Psoas muscle (tissue), 8 donors: Measurements from ENCODE around the gene PHC2. TPM values are rescaled to one million over a fixed set of nuclear protein-coding genes. Genes with fewer than 3 reads are reported as not detected.

Experiments used
- ATAC-seq, 4 donors: fragments of 200-7000 bp; cut with Tn5 transposase; one replicate each; pipeline ENCODE4 v1.9.1; 2020; ENCODE audit warnings: moderate library complexity in 3 of 4, mild to moderate bottlenecking in 2 of 4
- DNase-seq, 2 donors: peaks; one replicate each; pipeline ENCODE4 v3.0.0-alpha.2; 2020
- H3K27ac ChIP-seq: fragments of 200-600 bp; one replicate; pipeline ENCODE4 v1.8.0; 2022
- H3K27me3 ChIP-seq, 3 donors: fragments of 200-600 bp in 1 of 3; one replicate each; pipeline versions ENCODE4 v1.6.1 to v1.8.0; 2013 to 2022; ENCODE audit warnings: low read length in 2 of 3, mild to moderate bottlenecking in 2 of 3, moderate library complexity in 1 of 3; ENCODE audit not compliant: insufficient read depth in 3 of 3
- H3K36me3 ChIP-seq, 2 donors: fragments of 200-600 bp in 1 of 2; one replicate each; pipeline versions ENCODE4 v1.6.1 to v1.8.0; 2013 to 2022; ENCODE audit warnings: low read depth in 1 of 2, mild to moderate bottlenecking in 1 of 2, moderate library complexity in 1 of 2; ENCODE audit not compliant: insufficient read depth in 1 of 2
- H3K4me1 ChIP-seq: fragments of 200-600 bp; one replicate; pipeline ENCODE4 v1.8.0; 2022
- H3K4me3 ChIP-seq: fragments of 200-600 bp; one replicate; pipeline ENCODE4 v1.8.0; 2022; ENCODE audit warnings: mild to moderate bottlenecking
- H3K9me3 ChIP-seq: fragments of 200-600 bp; one replicate; pipeline ENCODE4 v1.8.0; 2022
- WGBS, 3 donors: extraction: QIAGEN DNeasy Blood & Tissue Kit; methylation state at CpG; one replicate each; pipeline versions ENCODE4 v1.1.6 to v1.1.7; 2013; 5-methylcytosine and 5-hydroxymethylcytosine counted together
- intact Hi-C, 2 donors: fragments of 100-400 bp; cut with DNase I; formaldehyde crosslinking; loops; one replicate each; pipeline versions ENCODE4 v1.11.0 to v1.14.2; 2022
- polyA plus RNA-seq, 3 donors: library from polyadenylated mRNA; stranded (reverse); fragments of 200-250 nt; gene quantifications; one replicate each; pipeline ENCODE4 v1.2.3, GENCODE V29; 2013
- total RNA-seq, 4 donors: library from RNA; stranded (reverse); fragmentation: NEBNext Ultra II Directional in 2 of 4; extraction: Animal tissue kit (Norgen Biotek cat#: 25700) in 2 of 4; gene quantifications; one replicate each; pipeline versions ENCODE4 v1.2.1 to v1.2.4, GENCODE V29; 2021 to 2023
- TF ChIP-seq, protein P1 (sequence below): fragments of 200-600 bp; IDR thresholded peaks from one replicate; pipeline ENCODE4 v1.8.0; 2022; ENCODE audit warnings: antibody characterized with exemption
- donor health status: healthy with polysubstance abuse.
- donor health status: DM: no; HTN: no; CAD: no; lungs with moderate emphysema.
- donor health status: Bipolar disorder and iron deficiency.
- donor health status: healthy.
- donor health status: DM: yes; HTN: yes; CAD: no.
- donor health status: DM: no; HTN: no; CAD: no.
- donor health status: DM: no; HTN: no; CAD: no.
- donor health status: DM: yes; HTN: yes; CAD: no.

Gene PHC2
- total and polyA plus RNA-seq, 7 donors = 74.1 to 427 (median 338) TPM

DNA sequence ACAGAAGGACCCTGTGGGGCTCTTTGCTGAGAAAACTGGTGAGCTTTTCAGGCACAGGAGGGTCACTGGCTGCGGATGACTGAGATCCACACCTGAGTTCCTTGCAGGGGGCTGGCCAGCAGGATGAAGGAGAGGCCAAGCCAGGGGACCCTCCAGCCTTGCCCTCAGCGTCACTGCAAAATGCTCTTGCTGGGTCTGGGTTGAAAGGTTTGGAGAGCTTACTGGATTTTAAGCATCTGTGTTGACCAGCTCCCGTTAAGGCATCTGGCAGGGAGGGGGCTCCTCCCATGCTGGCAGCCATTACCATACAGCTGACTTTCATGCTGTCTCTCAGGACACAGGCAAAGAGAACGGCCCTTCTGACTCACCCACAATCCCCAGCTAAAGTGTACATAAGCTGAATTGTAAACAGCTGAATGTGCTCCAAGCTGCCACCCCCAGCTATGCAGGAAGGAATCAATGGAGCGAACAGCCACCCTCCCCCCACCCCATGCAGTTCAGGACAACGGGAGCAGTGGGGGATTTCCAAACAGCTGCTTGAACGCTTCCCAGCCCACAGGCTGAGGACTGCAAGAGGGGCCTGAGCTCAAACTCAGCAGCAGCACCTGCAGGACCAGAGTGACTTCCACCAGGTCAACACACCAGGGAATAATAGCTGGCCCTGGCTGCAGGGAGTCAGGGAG is 88.7 kb downstream of the PHC2 start:
- intact Hi-C loops = loop anchor here in 1 of 2 donors (1.0 kb wide), 1 partner anchor 14 kb away; no protein-coding TSS in a partner anchor
- TF ChIP-seq, protein P1, sequence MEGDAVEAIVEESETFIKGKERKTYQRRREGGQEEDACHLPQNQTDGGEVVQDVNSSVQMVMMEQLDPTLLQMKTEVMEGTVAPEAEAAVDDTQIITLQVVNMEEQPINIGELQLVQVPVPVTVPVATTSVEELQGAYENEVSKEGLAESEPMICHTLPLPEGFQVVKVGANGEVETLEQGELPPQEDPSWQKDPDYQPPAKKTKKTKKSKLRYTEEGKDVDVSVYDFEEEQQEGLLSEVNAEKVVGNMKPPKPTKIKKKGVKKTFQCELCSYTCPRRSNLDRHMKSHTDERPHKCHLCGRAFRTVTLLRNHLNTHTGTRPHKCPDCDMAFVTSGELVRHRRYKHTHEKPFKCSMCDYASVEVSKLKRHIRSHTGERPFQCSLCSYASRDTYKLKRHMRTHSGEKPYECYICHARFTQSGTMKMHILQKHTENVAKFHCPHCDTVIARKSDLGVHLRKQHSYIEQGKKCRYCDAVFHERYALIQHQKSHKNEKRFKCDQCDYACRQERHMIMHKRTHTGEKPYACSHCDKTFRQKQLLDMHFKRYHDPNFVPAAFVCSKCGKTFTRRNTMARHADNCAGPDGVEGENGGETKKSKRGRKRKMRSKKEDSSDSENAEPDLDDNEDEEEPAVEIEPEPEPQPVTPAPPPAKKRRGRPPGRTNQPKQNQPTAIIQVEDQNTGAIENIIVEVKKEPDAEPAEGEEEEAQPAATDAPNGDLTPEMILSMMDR = no peak
- WGBS, 3 donors = 12 to 15% (median 12%) methylated on average over 7 of the region's 7 CpGs
- H3K4me1 ChIP-seq = peaks cover 98% of the 10 kb centered on the region
- ATAC-seq (peak; percentile 50 to 66 (median 58)), DNase-seq (peak; percentile 80 to 91)
- peak overlapping the region; percentile 55 for H3K4me3 ChIP-seq
- H3K27ac ChIP-seq = peak overlapping the region; percentile 98
- H3K9me3 ChIP-seq = no peaks in the 10 kb centered on the region
- peaks cover 10 to 39% of the 10 kb centered on the region in 2 donors for H3K36me3 ChIP-seq
- no peaks in the 10 kb centered on the region for H3K27me3 ChIP-seq

DNA sequence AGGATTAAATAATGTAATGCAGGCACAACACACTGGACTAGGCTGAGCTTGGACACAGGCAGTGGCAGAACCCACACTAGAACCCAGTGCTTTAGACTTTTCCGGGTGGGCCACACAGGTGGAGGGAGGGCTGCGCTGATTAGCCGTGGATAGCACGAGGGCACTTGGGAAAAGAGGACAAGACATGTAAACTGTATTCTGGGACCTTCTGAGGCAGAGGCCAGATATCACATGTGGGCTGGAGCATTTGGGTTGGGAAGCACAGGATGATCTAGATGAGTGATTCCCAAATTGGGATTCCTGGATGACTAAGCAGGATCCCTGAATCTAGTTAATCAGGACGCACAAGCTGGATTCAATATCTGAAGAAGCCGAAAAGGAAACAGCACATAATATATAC is 89.7 kb downstream of the PHC2 start:
- WGBS, 3 donors = 51 to 59% (median 53%) methylated on average over 6 of the region's 6 CpGs
- TF ChIP-seq, protein P1 = no peak
- peaks cover 100% of the 10 kb centered on the region for H3K4me1 ChIP-seq
- H3K4me3 ChIP-seq = peak overlapping the region; percentile 55
- no peaks in the 10 kb centered on the region for H3K27me3 ChIP-seq
- ATAC-seq (no peak), DNase-seq (no peak)
- no peaks in the 10 kb centered on the region for H3K9me3 ChIP-seq
- peaks cover 10 to 38% of the 10 kb centered on the region in 2 donors for H3K36me3 ChIP-seq
- intact Hi-C loops = no loop called here
- H3K27ac ChIP-seq = peak overlapping the region; percentile 98

DNA sequence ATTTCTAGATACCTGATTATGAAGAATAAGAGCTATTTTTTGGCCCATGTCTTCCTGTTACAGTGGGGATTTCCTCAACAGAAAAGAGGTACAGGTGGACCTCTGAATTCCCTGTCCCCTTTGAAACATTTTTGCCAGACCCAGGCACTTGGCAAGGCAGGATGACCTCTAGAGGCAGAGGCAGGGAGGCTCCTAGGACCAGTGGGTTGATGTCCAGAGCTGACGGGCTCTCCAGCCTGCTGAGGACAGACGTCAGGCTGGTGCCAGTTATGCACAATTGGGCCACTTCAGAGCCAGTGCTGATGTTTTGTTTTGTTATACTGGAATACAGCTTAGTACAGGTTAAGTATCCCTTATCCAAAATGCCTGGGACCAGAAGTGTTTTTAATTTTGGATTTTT is 91.5 kb downstream of the PHC2 start:
- peaks cover 7 to 31% of the 10 kb centered on the region in 2 donors for H3K36me3 ChIP-seq
- peak overlapping the region; percentile 98 for H3K27ac ChIP-seq
- H3K9me3 ChIP-seq = no peaks in the 10 kb centered on the region
- DNase-seq = peak; percentile 67 to 82
- TF ChIP-seq, protein P1 = peak; percentile 14
- 13 to 28% (median 20%) methylated on average over 2 of the region's 2 CpGs for WGBS, 3 donors
- intact Hi-C loops = no loop called here
- peak; percentile 23 to 51 (median 46) for ATAC-seq
- H3K4me3 ChIP-seq = peak overlapping the region; percentile 55
- no peaks in the 10 kb centered on the region for H3K27me3 ChIP-seq
- peaks cover 100% of the 10 kb centered on the region for H3K4me1 ChIP-seq

DNA sequence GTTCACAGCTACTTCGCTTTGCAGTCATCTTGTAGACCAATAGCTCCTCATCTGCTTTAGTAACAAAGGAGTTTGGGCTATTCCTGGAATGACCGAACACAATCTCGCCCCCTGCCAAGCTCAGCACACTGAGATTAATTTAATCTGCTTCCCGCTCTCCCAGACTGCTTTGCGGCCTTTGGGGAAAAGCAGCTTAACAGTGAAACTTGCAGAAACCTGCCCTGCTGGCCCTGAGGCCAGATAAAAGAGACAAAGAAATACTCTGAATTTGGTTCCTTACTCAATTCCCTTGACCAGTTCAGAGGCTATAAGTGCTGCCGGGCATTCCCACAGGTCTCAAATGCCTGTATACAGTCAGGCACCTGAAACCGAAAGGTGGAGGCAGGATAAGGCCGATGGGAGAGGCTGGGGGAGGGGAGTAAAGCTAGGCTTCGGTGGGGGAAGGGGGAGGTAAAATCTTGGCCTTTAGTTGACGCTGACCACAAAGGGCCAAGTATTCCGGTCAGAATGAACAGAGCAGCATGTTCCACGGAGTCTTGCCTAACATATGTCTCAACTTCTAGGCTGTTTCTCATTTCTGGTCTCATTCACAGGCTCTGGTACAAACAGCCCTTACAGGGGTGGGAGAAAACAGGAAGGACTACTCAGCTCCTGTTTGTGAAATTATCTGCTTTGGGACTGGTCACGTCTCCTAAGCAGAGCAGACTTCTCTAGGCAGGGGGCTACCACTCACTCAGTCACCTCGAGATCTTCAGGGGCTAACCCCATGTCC is 92.3 kb downstream of the PHC2 start:
- WGBS, 3 donors = 18 to 23% (median 20%) methylated on average over 14 of the region's 14 CpGs
- TF ChIP-seq, protein P1 = no peak
- no peaks in the 10 kb centered on the region for H3K9me3 ChIP-seq
- intact Hi-C loops = no loop called here
- H3K36me3 ChIP-seq = peaks cover 5 to 26% of the 10 kb centered on the region in 2 donors
- DNase-seq (peak; percentile 63 to 76), ATAC-seq (peak; percentile 56 to 68 (median 66))
- H3K27ac ChIP-seq = peak overlapping the region; percentile 98
- peaks cover 100% of the 10 kb centered on the region for H3K4me1 ChIP-seq
- no peaks in the 10 kb centered on the region for H3K27me3 ChIP-seq
- H3K4me3 ChIP-seq = peak overlapping the region; percentile 55
